ENCODE results near the gene BCKDK.

- TF ChIP-seq EZH2 (IDR thresholded peaks at IDR 0.05; ENCODE audit: insufficient read depth, low read length) (no peak), CTCF (IDR thresholded peaks at IDR 0.05; ENCODE audit: insufficient read depth, low read depth, low read length) (peak; percentile 59)
Measured at GRCh38 chr16:31142109-31143010, 34.2 kb downstream of the BCKDK start.

Data from astrocyte (in vitro differentiated cells and primary cell).